Effector memory CD8-positive, alpha-beta T cell (primary cell): ENCODE results near the gene MOB3A.

Source experiments
- ATAC-seq: fragments of 150-1000 bp; cut with Tn5 transposase; replicated peaks from 2 replicates; pipeline ENCODE4 v1.10.0; 2021; ENCODE audit warnings: mild to moderate bottlenecking, moderate library complexity
- DNase-seq, 3 experiments: peaks; one replicate each; pipeline ENCODE4 v3.0.0; 2021
- H3K27ac Mint-ChIP-seq, 2 donors: one replicate each; pipeline ENCODE4 v1.8.0; 2022; ENCODE audit warnings: mild to moderate bottlenecking in 2 of 2, mixed read lengths in 2 of 2, moderate library complexity in 2 of 2
- H3K27me3 Mint-ChIP-seq, 2 donors: one replicate each; pipeline ENCODE4 v1.8.0; 2022; ENCODE audit warnings: mixed read lengths in 2 of 2
- H3K36me3 Mint-ChIP-seq: one replicate; pipeline ENCODE4 v1.8.0; 2022; ENCODE audit warnings: mild to moderate bottlenecking, moderate library complexity, mixed read lengths; ENCODE audit not compliant: insufficient read depth
- H3K4me1 Mint-ChIP-seq, 2 donors: one replicate each; pipeline ENCODE4 v1.8.0; 2022; ENCODE audit warnings: low read depth in 2 of 2, mixed read lengths in 2 of 2
- H3K4me3 Mint-ChIP-seq, 2 donors: one replicate each; pipeline ENCODE4 v1.8.0; 2022; ENCODE audit warnings: mild to moderate bottlenecking in 2 of 2, mixed read lengths in 2 of 2, moderate library complexity in 2 of 2
- H3K9me3 Mint-ChIP-seq, 2 donors: one replicate each; pipeline ENCODE4 v1.8.0; 2022; ENCODE audit warnings: mixed read lengths in 2 of 2

The MOB3A gene

DNA sequence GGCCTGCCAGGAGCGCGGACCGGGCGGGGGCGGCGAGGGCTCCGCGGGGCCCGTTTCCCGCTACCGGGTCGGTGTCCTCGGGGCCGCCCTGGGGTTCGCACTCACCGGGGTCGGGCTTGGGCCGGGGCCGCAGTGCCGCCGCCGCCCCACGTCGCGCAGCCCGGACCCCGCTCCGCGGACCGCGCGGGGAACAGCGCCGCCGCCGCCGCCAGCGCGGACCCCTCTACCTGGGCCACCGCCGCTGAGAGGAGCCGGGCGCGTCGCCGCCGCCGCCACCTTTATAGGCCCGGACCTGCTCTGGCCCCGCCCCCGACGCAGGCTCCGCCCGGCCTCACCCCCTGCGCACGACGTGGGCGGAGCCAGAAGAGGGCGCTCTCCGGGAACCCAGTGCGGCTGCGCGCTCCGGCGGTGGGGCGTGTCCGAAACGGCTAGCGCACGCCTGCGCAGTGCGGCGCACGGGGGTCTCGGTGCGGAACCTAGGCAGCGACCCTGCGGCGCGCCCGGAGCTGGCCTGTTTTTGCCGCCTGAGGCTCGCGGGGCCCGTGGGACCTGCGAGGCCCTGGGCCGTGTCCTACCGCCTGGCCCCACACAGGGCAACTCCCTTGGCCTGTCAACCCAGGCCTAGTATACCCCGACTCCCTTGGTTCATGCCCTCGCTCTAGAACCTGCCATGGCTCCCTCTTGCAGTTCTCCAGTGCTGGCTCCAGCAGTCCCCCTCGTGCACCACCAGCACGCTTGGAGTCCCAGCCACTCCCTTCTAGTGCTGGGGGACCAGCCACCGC is 44.9 kb downstream of the MOB3A start, which contains the start of gene MKNK2:
Gene MKNK2 (minus strand): TSS at position 254 of the 782 bp plus-strand sequence. CDS start 393 bp downstream, outside the sequence.
- peak within 1 kb of the TSS; percentile 81 to 83 for H3K4me3 Mint-ChIP-seq
- H3K36me3 Mint-ChIP-seq: peaks cover 59% of the 10 kb centered on the region
- peak within 1 kb of the TSS; percentile 93 to 96 for H3K27ac Mint-ChIP-seq
- no peaks in the 10 kb centered on the region for H3K27me3 Mint-ChIP-seq
- peaks cover 35 to 41% of the 10 kb centered on the region in 2 donors for H3K4me1 Mint-ChIP-seq
- no peaks in the 10 kb centered on the region for H3K9me3 Mint-ChIP-seq
- DNase-seq (peak; percentile 93 to 96 (median 94)), ATAC-seq (peak; percentile 68)

DNA sequence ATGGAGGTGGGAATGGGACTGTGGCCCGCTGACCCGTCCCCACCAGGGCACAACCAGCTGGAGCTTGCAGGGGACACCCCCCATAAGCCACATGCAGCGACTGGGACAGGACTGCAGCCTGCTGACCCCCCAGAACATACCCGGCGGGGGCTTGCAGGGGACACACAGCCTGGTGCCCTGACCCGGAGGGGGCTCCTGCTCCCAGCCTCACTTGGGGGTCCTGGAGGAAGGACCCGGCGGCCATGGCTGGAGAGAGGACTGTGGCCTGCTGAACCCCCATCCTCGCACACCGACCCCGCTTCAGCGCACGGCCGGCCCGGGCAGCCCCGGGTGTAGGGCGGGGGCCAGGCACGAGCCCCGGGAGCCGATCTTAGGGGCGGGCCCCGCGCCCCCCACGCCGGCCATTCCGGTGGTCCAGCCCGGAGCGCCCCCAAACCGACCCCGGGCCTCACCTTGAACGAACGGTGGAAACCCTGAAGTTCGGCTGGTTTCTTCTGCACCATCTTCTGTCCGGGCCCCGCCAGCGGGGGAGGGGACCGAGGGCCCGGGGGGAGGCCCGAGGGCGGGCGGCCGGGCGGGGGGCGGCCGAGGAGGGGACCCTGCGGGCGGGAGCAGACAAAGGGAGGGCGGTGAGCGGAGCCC is 45.7 kb downstream of the MOB3A start:
- Mint-ChIP-seq H3K36me3 (peaks cover 66% of the 10 kb centered on the region), H3K4me1 (peaks cover 33 to 40% of the 10 kb centered on the region in 2 donors), H3K9me3 (no peaks in the 10 kb centered on the region), H3K27me3 (no peaks in the 10 kb centered on the region), H3K4me3 (peak overlapping the region; percentile 81 to 83), H3K27ac (peak overlapping the region; percentile 79 to 96)
- DNase-seq: no peak
- peak; percentile 1 for ATAC-seq

DNA sequence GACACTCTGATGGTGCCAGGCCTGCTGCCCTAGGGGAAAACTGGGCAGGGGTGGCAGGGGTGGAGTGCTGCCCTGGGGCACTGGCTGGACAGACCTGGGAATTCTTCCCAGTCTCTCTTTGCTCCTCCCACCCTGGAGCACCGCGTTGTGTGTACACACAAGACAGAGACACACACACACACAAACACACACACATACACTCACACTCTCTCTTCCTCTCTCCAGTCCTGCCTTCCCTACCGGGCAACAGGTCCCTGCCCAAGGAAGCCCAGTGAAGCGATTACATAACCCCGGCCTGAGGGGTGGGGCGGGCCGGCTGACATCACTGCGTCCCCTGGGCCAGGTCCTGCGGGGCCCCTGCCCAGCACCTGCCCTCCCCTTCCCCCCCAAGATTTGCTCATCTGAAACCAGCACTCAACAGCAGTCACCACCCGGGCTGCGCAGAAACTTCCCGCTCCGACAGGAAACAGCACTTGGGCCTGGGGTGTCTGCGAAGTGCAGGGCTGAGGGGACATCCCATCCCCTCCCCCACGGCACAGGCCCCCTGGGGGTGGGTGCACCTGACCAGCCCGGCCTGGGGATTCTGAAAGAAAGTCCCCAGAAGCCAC is 46.3 kb downstream of the MOB3A start:
- Mint-ChIP-seq H3K27me3 (no peaks in the 10 kb centered on the region), H3K27ac (peak overlapping the region; percentile 79 to 96), H3K36me3 (peaks cover 72% of the 10 kb centered on the region), H3K9me3 (no peaks in the 10 kb centered on the region), H3K4me1 (peaks cover 33 to 41% of the 10 kb centered on the region in 2 donors), H3K4me3 (peak overlapping the region; percentile 81 to 83)
- peak; percentile 43 to 55 (median 43) for DNase-seq
- peak; percentile 11 for ATAC-seq

DNA sequence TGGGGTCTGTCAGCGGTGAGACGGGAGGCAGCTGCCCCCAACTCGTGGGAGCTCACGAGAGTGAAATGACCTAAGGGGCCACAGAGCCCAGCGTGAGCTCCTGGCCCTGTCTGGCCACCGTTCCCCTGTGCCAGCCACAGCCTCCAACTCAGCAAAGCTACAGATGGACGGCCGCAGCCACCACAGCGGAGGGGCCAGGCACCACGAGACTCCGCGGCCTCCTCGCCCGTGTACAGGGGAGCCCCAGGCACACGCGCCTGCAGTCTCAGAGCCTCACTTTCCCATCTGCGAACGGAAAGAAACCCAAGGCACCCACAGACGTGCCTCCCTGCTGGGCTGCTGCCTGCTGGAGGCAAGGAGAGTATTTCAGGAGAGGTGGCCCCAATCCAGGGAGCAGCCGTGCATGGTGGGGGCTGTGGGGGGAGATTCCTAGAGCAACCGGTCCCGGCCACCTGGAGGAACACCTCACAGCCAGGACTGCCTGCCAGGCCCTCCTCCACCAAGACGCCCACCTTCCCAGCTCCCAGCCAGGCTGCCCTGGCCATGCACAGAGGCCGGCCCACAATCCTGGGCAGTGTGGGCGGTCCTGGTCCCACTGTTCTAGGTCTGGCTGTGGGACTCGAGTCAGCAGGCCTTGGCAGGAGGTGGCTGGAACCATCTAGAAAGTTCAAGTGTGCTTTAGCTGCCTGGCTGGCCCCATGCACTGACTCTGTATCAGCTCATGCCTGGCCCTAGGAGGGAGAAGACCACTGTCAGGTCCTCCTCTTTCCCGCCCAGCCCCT is 47.0 kb downstream of the MOB3A start:
- Mint-ChIP-seq H3K27ac (peak overlapping the region; percentile 87 to 96), H3K27me3 (no peaks in the 10 kb centered on the region), H3K36me3 (peaks cover 79% of the 10 kb centered on the region), H3K4me1 (peaks cover 34 to 45% of the 10 kb centered on the region in 2 donors), H3K9me3 (no peaks in the 10 kb centered on the region), H3K4me3 (peak overlapping the region; percentile 81 to 83)
- DNase-seq (no peak), ATAC-seq (no peak)

DNA sequence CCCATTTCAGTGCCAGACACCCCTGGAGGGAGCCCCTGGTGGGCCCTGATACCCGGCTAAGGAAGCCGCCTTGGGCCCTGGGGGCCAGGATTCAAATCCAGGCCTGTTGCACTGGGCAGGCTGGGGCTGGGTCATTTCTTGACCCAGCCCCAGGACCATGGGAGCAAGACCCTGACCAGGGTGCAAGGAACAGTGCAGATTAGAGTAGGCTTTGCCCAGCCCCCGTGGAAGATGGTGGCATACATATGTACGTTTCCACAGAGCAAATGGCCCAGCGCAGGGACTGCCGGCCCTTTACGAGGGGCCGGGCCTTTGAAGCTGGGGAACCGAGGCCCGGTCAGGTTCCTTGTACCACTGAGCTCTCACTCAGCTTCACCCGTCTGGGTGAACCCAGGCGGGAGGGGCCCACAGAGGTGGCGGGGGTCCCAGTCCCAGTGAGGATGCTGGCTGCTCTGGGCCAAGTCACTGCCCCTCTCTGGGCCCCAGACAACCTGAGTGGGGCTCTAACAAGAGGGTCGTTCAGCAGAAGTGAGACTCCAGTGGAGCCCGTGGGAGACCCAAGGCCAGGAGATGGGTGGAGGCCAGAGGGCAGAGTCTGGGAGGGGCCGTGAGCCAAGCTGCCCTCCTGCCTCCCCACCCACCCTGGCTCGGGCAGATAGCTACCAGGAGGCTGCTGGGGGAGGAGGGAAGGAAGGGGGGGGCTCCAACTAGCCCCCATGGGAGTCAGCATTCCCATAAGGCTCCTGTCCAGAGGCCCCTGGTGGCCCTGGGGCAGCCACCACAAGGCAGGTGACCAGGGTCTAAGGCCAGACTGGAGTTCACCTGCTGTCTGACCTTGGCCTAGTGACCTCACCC is 47.8 kb downstream of the MOB3A start:
- no peaks in the 10 kb centered on the region for H3K9me3 Mint-ChIP-seq
- H3K27ac Mint-ChIP-seq: peak overlapping the region; percentile 87 to 96
- H3K36me3 Mint-ChIP-seq: peaks cover 84% of the 10 kb centered on the region
- peak overlapping the region; percentile 81 to 83 for H3K4me3 Mint-ChIP-seq
- DNase-seq (no peak), ATAC-seq (no peak)
- no peaks in the 10 kb centered on the region for H3K27me3 Mint-ChIP-seq
- peaks cover 36 to 51% of the 10 kb centered on the region in 2 donors for H3K4me1 Mint-ChIP-seq

DNA sequence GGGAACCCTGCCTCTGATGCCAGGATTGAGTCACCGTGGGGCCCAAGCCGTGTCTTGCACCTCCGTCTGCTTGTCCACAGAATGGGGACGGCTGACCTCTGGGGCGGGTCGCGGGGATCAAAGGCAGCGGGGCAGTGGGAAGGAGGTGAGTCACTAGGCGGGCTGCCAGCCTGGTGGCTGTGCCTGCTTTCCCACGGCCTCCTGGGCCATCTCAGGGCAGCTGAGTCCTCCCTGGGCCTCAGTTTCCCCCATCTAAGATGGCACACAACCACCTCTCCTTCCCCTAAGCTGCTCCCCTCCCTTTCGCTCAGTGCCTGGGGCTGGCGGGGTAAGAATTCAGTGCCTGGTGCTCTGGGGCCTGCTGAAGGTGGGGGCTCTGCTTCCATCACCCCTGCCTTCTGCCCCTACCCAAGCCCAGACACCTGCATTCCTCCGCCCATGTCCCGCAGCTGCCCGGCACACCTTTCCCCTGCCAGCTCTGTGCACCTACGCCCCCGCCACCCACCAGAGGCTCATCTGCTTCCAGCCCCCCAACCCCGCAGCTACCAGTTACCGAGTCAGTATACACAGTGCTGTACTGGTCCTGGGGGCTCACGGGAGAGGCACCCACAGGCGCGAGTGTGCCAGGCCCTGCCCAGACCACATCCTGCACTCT is 48.5 kb downstream of the MOB3A start:
- ATAC-seq: no peak
- H3K4me3 Mint-ChIP-seq: peak overlapping the region; percentile 68 to 83
- H3K4me1 Mint-ChIP-seq: peaks cover 33 to 50% of the 10 kb centered on the region in 2 donors
- H3K27me3 Mint-ChIP-seq: no peaks in the 10 kb centered on the region
- DNase-seq: no peak
- peaks cover 92% of the 10 kb centered on the region for H3K36me3 Mint-ChIP-seq
- H3K27ac Mint-ChIP-seq: peak overlapping the region; percentile 81 to 96
- no peaks in the 10 kb centered on the region for H3K9me3 Mint-ChIP-seq

DNA sequence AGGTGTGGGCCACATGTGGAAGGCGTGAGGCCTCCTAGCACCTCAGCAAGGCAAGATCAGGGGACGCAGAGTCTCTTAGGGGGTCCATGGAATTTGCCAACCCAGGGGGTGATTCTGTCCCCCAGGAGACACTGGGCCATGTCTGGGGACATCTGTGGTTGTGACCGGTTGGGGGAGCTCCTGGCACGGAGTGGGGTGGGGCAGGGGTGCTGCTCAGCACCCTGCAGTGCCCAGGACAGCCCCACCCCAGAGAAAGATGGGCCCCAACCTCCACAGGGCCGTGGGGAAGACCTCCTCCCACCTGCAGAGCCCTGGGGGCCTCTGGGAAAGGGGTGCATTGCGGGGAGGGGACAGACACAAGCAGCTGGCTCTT is 49.1 kb downstream of the MOB3A start:
- Mint-ChIP-seq H3K27me3 (no peaks in the 10 kb centered on the region), H3K4me3 (peak overlapping the region; percentile 68 to 83), H3K27ac (peak overlapping the region; percentile 81 to 96), H3K9me3 (no peaks in the 10 kb centered on the region), H3K36me3 (peaks cover 95% of the 10 kb centered on the region), H3K4me1 (peaks cover 33 to 49% of the 10 kb centered on the region in 2 donors)
- DNase-seq (no peak), ATAC-seq (no peak)

DNA sequence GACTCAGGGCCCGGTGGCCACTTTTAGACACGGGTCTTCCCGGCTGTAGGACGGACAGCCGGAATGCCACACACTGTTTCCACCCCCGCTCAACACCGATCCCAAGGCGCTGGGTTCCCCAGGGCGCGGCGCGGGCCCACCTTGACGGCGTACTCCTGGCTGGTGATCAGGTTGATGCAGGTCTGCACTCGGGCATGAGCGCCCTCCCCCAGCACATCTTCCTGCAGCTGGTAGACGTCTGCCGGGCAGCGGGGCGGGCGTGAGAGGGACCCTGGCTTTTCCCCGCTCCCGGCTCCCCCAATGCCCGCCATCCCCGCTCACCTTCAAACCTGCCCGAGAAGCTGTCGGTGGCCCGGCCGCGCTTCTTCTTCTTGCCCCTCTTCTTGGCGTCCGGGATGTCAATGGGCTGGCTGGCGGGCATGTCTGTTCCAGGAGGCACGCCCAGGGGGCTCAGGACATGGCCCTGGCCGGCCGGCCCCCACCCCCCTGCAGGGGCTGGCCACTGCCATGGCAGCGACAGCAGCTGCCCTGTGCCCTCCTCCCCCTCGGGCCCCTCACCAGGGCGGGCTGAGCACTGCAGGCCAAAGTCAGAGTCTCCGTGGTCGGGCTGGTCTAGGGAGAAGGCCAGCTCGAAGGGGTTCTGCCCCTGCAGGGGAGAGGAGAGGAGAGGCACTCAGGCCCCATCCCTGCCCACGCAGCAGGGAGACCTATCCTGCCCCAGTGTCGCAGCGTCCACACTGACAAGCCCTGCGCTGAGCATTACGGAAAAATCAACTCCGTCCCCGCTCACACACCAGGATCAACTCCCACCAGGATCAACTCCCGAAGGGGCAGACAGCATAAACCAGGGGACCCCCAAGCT is 49.8 kb downstream of the MOB3A start:
- H3K36me3 Mint-ChIP-seq: peaks cover 95% of the 10 kb centered on the region
- H3K4me3 Mint-ChIP-seq: peak overlapping the region in 1 of 2 donors; percentile 83

DNA sequence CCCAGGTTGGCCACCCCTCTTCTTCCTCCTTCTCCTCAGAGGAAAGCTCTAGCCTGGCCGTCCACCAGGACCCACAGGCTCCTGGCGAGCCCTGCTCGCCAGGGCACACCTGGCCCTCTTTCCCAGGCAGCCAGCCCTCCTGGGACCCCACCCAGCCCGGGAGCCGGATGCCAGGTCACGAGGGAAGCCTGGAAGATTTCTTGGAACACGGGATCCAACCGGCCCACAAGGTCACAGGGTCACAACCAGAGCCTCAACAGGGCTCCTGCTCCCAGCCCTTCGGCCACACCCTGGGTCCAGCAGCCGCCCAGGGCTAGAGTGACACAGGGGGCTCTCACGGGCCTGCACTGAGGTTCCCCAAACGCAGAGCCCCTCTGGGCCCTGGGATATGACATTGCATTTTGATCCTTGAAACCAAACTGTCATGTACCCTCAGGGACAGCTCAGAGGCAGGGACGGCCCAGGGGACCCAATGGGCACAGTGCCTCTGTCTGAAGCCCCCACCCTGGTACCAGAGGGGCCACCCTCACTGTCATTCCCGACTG is 50.6 kb downstream of the MOB3A start:
- ATAC-seq: no peak
- no peak for DNase-seq
- no peaks in the 10 kb centered on the region for H3K27me3 Mint-ChIP-seq
- peak overlapping the region; percentile 46 to 96 for H3K27ac Mint-ChIP-seq
- H3K36me3 Mint-ChIP-seq: peaks cover 98% of the 10 kb centered on the region
- no peaks in the 10 kb centered on the region for H3K9me3 Mint-ChIP-seq
- H3K4me1 Mint-ChIP-seq: peaks cover 28 to 49% of the 10 kb centered on the region in 2 donors
- peak overlapping the region in 1 of 2 donors; percentile 48 for H3K4me3 Mint-ChIP-seq

More for the DNA sequence above, 49.8 kb downstream of the MOB3A start:
- ATAC-seq (no peak), DNase-seq (no peak)
- H3K27ac Mint-ChIP-seq: peak overlapping the region; percentile 81 to 96
- H3K27me3 Mint-ChIP-seq: no peaks in the 10 kb centered on the region
- H3K4me1 Mint-ChIP-seq: peaks cover 28 to 45% of the 10 kb centered on the region in 2 donors
- H3K9me3 Mint-ChIP-seq: no peaks in the 10 kb centered on the region

DNA sequence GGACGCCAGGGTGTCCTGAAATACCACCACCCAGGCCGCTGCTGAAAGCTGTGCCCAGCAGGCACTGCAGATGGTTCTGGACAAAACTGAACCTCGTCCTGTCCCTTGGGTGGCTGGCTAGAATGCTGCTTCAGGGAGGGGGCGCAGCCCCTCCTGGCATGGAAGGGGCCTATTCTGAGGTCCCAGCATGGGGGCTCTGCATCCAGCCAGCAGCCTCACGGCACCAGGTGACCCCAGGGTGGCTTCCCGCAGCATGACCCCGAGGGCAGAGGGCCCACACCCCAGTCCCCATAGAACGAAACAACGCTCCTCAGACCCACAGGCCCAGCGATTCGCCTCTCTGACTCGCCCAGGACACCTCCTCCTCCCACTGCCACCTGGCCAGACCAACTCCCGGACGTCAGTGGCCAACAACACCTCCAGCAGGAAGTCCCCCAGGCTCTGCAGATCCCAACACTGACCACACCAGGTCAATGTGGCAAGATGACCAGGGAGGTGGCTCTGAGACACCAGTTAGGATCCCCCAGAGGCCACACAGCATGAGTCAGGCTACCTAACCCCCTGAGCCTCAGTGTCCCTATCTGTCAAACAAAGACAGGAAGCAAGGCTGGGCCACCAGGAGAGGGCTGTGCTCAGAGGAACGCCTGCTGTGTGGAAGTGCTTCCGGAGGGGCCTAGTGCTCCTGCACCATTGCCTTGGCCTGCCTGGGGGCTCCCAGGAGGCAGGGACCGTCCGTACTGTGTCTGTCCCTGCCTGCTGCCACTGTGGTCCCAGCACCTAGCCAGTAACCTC is 51.2 kb downstream of the MOB3A start:
- no peaks in the 10 kb centered on the region for H3K27me3 Mint-ChIP-seq
- peaks cover 27 to 48% of the 10 kb centered on the region in 2 donors for H3K4me1 Mint-ChIP-seq
- peak overlapping the region in 1 of 2 donors; percentile 48 for H3K4me3 Mint-ChIP-seq

More for the DNA sequence above, 51.2 kb downstream of the MOB3A start:
- Mint-ChIP-seq H3K9me3 (no peaks in the 10 kb centered on the region), H3K27ac (peak overlapping the region; percentile 46 to 96), H3K36me3 (peaks cover 96% of the 10 kb centered on the region)
- DNase-seq (no peak), ATAC-seq (no peak)
